GM03348 (cell line): ENCODE data around the gene CHMP1A.

ENCODE experiments used
- DNase-seq: peaks from one replicate; pipeline ENCODE4 v3.0.0; 2012; ENCODE audit warnings: low spot score

Gene CHMP1A

GRCh38 chr16:89602952-89603590 lies 54.4 kb downstream of the CHMP1A start:
- DNase-seq: no peak

DNA sequence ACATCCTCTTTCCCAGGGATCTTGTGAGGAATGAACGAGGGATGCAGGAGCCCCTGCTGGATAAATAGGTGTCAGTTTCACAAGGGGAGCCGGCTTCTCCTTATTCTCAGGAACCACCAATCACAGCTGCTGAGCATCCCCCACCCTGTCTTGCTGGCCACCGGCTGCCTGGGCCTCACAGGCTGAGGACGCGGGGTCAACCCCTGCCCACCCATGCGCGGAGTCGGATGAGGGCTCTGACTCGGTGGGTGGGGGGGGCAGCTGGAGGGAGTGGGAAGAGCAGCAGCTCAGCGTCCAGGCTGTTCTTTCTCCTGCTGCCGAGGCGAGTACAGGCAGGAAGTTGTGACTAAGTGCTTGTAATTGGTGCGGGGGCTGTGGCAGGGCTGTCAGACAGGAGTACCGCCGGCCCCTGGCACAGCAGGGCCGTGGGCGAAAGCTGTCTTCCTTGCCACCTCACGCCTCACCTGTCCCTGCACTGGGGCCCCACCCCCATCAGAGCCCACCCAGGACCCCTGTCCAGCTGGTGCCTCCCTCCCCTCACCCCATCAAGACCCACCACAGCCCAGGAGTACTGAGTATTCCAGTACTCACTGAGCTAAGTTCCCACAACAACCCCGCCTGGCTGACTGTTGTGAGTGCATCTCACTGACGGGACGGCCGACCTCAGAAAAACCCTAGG lies 55.1 kb downstream of the CHMP1A start:
- peak; percentile 92 for DNase-seq

DNA sequence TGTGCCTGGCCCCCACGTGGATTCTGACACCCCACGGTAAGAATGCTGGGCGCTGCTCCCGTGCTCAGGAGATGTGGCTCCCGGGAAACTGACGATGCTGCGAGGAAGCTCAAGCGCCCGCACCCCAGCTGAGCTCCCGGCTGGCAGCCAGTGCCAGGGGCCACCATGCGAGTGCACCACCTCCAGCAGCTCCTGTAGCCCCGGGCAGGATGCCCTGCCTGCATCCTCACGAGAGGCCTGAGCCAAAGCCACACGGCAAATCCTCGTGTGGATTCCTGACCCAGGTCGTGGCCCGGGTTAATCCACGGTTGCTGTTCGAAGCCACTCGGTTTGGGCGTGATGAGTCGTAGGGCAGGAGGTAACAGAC lies 55.6 kb downstream of the CHMP1A start:
- DNase-seq: no peak

- no peak for DNase-seq
Observed at GRCh38 chr16:89600956-89601355, 56.6 kb downstream of the CHMP1A start.

DNA sequence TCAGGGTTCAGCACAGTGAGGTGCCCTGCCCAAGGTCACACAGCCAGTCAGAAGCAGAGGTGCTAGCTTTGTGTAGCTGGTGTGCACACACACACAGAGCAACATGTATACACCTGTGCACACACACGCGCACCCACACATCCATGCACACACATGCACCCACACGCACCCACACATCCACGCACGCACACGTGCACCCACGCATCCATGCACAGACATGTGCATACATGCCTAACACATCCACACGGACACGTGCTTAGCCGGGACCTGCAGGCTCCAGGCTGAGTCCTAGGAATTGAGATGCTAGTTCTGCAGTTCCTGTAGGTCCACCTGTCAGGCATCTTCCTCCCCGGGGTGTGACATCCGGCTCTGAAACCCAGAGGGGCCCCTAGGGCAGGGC lies 57.1 kb downstream of the CHMP1A start:
- no peak for DNase-seq

DNA sequence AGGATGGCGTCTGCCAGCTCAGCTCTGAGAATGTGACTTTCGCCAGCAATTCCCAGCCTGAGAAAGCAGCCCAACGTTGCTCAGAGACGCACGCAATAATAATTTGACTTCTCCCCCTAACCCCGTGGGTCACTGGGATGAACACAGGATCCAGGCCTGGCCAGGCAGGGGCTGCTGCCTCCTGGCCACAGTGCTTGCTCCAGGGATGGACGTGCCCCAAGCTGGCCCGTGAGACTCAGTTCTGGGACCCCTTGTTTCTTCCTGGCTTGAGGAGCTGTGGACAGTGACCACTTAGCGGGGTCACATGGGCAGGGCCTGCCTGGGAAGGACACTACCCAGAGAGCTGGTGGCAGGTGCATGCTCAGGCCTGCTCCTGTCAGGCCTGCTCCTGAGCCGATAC lies 57.6 kb downstream of the CHMP1A start:
- DNase-seq: no peak

DNA sequence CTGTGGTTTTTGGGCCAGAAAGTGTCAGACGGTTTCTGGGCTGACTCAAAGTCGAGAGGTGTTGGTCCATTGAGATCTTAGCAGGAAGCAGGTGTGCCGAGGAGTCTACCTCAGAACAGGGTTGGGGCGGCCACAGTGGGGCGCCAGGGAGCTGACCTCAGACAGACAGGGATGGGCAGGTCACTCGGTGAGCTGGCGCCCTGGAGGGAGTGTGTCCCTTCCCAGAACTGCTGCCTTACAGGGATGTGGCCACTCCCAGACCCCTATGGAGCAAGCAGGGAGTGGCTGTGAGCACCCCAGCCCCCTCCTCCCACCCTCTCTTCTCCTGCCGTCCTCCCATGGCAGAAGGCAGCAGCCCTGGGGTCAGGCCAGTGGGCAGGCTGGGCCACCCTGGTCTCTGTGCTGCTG lies 58.1 kb downstream of the CHMP1A start:
- DNase-seq: no peak

- DNase-seq: peak; percentile 52
Observed at GRCh38 chr16:89598199-89598598, 59.3 kb downstream of the CHMP1A start.

DNA sequence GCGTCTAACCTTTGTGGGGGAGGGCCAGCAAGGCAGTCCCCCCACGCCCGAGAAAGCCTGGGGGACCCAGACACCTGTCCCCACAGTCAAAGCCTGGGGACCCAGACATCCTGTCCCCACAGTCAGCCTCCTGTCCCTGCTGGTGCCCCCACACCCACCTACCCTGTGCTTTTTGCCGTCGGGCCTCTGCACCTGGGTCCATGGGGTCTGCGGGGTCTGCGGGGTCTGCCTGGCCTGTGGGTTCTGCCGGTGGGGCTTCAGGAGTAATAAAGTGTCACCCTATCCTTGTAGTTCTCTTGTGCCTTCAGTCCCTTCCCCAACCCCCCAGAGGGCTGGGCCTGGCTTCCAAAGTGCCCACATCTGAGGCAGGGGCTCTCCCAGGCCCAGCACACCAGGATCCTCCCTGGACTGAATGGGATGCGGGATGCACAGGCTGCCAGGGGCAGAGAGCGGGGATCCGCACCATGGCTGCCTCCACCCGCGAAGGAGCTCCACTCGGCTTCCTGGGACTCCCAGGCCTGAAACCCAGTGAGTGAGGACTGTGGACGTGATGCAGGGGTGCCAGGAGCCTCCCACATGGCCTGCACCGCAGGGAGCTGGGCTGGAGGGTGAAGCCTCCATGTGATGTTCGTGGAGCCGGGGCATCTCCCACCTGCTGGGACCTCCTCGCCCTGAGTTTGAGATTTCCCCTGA lies 60.4 kb downstream of the CHMP1A start:
- no peak for DNase-seq

DNA sequence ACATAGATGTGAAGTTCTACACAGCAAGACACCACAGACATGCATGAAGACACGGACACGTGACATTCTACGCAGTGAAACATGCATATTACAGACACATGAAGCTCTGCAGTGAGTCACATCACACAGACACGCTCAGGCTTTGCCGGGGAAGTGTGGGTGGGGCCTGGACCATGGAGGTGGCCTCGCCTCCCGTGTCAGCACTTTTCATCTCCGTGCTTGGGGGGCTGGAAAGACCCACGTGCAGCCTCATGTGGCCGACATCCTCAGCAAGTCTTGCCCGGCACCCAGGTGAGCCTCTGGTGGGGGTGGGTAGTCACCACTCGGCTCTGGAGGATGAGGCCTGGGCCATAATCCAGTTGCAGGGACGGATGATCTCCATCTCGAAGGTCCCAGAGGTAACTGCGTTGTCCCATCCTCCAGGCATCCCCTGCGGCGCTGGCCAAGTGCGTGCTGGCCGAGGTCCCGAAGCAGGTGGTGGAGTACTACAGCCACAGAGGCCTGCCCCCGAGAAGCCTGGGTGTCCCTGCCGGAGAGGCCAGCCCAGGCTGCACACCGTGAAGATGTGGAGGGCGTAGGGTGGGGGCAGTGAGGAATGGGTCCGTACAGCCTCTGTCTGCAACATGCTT lies 61.3 kb downstream of the CHMP1A start:
- no peak for DNase-seq

- DNase-seq: no peak
Observed at GRCh38 chr16:89595330-89596060, 62.0 kb downstream of the CHMP1A start.
